Left ventricle myocardium inferior (tissue), 1 donor: ENCODE measurements around the gene NUDT1. TPM values are rescaled to one million over a fixed set of nuclear protein-coding genes. Genes with fewer than 3 reads are reported as not detected.

ENCODE experiments used
- DNase-seq: peaks from one replicate; pipeline ENCODE4 v3.0.0-alpha.2; 2020
- H3K27ac ChIP-seq: fragments of 200-600 bp; replicated peaks from 2 replicates; pipeline ENCODE4 v1.8.0; 2021
- H3K27me3 ChIP-seq: fragments of 200-600 bp; 2 replicates; pipeline ENCODE4 v1.8.0; 2021; ENCODE audit warnings: low read depth
- H3K36me3 ChIP-seq: fragments of 200-600 bp; 2 replicates; pipeline ENCODE4 v1.8.0; 2021
- H3K4me1 ChIP-seq: fragments of 200-600 bp; 2 replicates; pipeline ENCODE4 v1.8.0; 2021
- H3K4me3 ChIP-seq: fragments of 200-600 bp; 2 replicates; pipeline ENCODE4 v1.8.0; 2021; ENCODE audit warnings: mild to moderate bottlenecking, moderate library complexity
- H3K9me3 ChIP-seq: fragments of 200-600 bp; replicated peaks from 2 replicates; pipeline ENCODE4 v1.8.0; 2021
- CTCF ChIP-seq: fragments of 200-600 bp; IDR thresholded peaks from 2 replicates; pipeline ENCODE4 v1.8.0; 2021; ENCODE audit warnings: antibody characterized with exemption, mild to moderate bottlenecking, borderline replicate concordance
- intact Hi-C: fragments of 100-400 bp; cut with micrococcal nuclease; formaldehyde crosslinking; loops from one replicate; pipeline ENCODE4 v1.11.0; 2022
- total RNA-seq: library from RNA; stranded (reverse); fragmentation: NEBNext Ultra II Directional; extraction: Animal tissue kit (Norgen Biotek cat#: 25700); gene quantifications from one replicate; pipeline ENCODE4 v1.2.1, GENCODE V29; 2021
- donor health status: DM: no; HTN: yes; CAD: no; lungs with severe emphysema.

NUDT1 gene
- total RNA-seq, 1 donor from 2014 or later, result 12.5 TPM

GRCh38 chr7:2217716-2218443, 24.1 kb upstream of the NUDT1 start:
- H3K36me3 ChIP-seq, result peaks cover 78% of the 10 kb centered on the region
- intact Hi-C loops, result no loop called here
- no peak for DNase-seq
- H3K27me3 ChIP-seq, result no peaks in the 10 kb centered on the region
- no peak overlapping the region for H3K4me3 ChIP-seq
- no peak for TF ChIP-seq CTCF
- H3K4me1 ChIP-seq, result peaks cover 30% of the 10 kb centered on the region
- H3K9me3 ChIP-seq, result no peaks in the 10 kb centered on the region
- H3K27ac ChIP-seq, result no peak overlapping the region

- intact Hi-C loops, result no loop called here
- no peak overlapping the region for H3K4me3 ChIP-seq
- peaks cover 75% of the 10 kb centered on the region for H3K36me3 ChIP-seq
Measured at GRCh38 chr7:2218444-2218785, 23.6 kb upstream of the NUDT1 start.

GRCh38 chr7:2219136-2219535, 22.9 kb upstream of the NUDT1 start:
- Histone ChIP-seq H3K27me3 (no peaks in the 10 kb centered on the region), H3K27ac (no peak overlapping the region), H3K4me1 (peaks cover 20% of the 10 kb centered on the region), H3K9me3 (no peaks in the 10 kb centered on the region), H3K4me3 (no peak overlapping the region), H3K36me3 (peaks cover 82% of the 10 kb centered on the region)
- intact Hi-C loops, result no loop called here
- DNase-seq, result no peak
- no peak for TF ChIP-seq CTCF

More at GRCh38 chr7:2218444-2218785, 23.6 kb upstream of the NUDT1 start:
- Histone ChIP-seq H3K27me3 (no peaks in the 10 kb centered on the region), H3K27ac (no peak overlapping the region), H3K4me1 (peaks cover 24% of the 10 kb centered on the region), H3K9me3 (no peaks in the 10 kb centered on the region)
- no peak for DNase-seq
- no peak for TF ChIP-seq CTCF

GRCh38 chr7:2219606-2220005, 22.4 kb upstream of the NUDT1 start:
- peaks cover 85% of the 10 kb centered on the region for H3K36me3 ChIP-seq
- no peak for DNase-seq
- intact Hi-C loops, result no loop called here

GRCh38 chr7:2220030-2220429, 22.0 kb upstream of the NUDT1 start:
- no peaks in the 10 kb centered on the region for H3K27me3 ChIP-seq
- H3K9me3 ChIP-seq, result no peaks in the 10 kb centered on the region
- H3K36me3 ChIP-seq, result peaks cover 86% of the 10 kb centered on the region
- no peak for TF ChIP-seq CTCF
- no peak overlapping the region for H3K4me3 ChIP-seq
- peaks cover 19% of the 10 kb centered on the region for H3K4me1 ChIP-seq
- H3K27ac ChIP-seq, result no peak overlapping the region
- intact Hi-C loops, result no loop called here
- no peak for DNase-seq

More at GRCh38 chr7:2219606-2220005, 22.4 kb upstream of the NUDT1 start:
- Histone ChIP-seq H3K27me3 (no peaks in the 10 kb centered on the region), H3K27ac (no peak overlapping the region), H3K9me3 (no peaks in the 10 kb centered on the region), H3K4me1 (peaks cover 19% of the 10 kb centered on the region), H3K4me3 (no peak overlapping the region)
- no peak for TF ChIP-seq CTCF
